Brain microvascular endothelial cell (primary cell): ENCODE results near the gene ZNRF1.
"Not testable (repeated sequence)": the region's sequence is repeated elsewhere in the genome, so short reads cannot be mapped to it uniquely, and the experiment has no call there.

Experiments used
- DNase-seq: peaks from one replicate; pipeline ENCODE4 v3.0.0-alpha.2; 2020
- H3K27ac ChIP-seq: fragments of 250-450 bp; sonication (Bioruptor Pico); 2 replicates; pipeline ENCODE4 v1.5.1; 2020; ENCODE audit warnings: mild to moderate bottlenecking, moderate library complexity
- H3K27me3 ChIP-seq: fragments of 250-450 bp; sonication (Bioruptor Pico); replicated peaks from 2 replicates; pipeline ENCODE4 v1.5.1; 2020; ENCODE audit warnings: mild to moderate bottlenecking
- H3K36me3 ChIP-seq: fragments of 250-450 bp; sonication (Bioruptor Pico); replicated peaks from 2 replicates; pipeline ENCODE4 v1.5.1; 2020; ENCODE audit warnings: mild to moderate bottlenecking
- H3K4me3 ChIP-seq: 2 replicates; pipeline ENCODE4 v1.5.1; 2011; ENCODE audit warnings: low read depth, mild to moderate bottlenecking, control low read depth, low read length, moderate library complexity
- in situ Hi-C: cut with HindIII; loops from 2 replicates; pipeline ENCODE4 v1.10.0; 2017; ENCODE audit warnings: low sequenced_read_pairs, low pct_ligation_motif_present
- TF ChIP-seq, protein P1 (sequence below): IDR thresholded peaks from 2 replicates; pipeline ENCODE4 v1.5.1; 2011; ENCODE audit warnings: low read depth, mild to moderate bottlenecking, moderate library complexity, low read length, control low read depth, inconsistent platforms; ENCODE audit errors: missing control alignments

Gene ZNRF1

GRCh38 chr16:75012380-75013081, 13.7 kb downstream of the ZNRF1 start:
- in situ Hi-C loops = no loop called here
- Histone ChIP-seq H3K27me3 (no peaks in the 10 kb centered on the region), H3K36me3 (no peaks in the 10 kb centered on the region), H3K4me3 (no peak overlapping the region), H3K27ac (peak overlapping the region; percentile 78)
- TF ChIP-seq, protein P1, sequence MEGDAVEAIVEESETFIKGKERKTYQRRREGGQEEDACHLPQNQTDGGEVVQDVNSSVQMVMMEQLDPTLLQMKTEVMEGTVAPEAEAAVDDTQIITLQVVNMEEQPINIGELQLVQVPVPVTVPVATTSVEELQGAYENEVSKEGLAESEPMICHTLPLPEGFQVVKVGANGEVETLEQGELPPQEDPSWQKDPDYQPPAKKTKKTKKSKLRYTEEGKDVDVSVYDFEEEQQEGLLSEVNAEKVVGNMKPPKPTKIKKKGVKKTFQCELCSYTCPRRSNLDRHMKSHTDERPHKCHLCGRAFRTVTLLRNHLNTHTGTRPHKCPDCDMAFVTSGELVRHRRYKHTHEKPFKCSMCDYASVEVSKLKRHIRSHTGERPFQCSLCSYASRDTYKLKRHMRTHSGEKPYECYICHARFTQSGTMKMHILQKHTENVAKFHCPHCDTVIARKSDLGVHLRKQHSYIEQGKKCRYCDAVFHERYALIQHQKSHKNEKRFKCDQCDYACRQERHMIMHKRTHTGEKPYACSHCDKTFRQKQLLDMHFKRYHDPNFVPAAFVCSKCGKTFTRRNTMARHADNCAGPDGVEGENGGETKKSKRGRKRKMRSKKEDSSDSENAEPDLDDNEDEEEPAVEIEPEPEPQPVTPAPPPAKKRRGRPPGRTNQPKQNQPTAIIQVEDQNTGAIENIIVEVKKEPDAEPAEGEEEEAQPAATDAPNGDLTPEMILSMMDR = no peak
- no peak for DNase-seq

DNA sequence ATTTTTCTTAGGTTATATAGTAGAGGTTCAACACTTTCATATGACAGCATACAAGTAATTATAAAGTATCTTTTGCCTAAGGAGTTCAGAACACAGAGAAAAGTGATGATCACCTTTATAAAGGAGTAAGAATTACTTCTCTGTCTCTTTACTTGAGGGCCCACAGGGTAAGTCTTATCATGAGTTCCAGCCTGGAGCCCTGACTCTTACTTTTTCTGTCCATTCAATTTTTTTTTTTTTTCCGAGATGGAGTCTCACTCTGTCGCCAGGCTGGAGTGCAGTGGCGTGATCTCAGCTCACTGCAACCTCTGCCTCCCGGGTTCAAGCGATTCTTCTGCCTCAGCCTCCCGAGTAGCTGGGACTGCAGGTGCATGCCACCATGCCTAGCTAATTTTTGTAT, 14.3 kb downstream of the ZNRF1 start:
- H3K27ac ChIP-seq = peak overlapping the region; percentile 78
- in situ Hi-C loops, H3K36me3 ChIP-seq, H3K27me3 ChIP-seq, H3K4me3 ChIP-seq, DNase-seq: not testable (repeated sequence)

DNA sequence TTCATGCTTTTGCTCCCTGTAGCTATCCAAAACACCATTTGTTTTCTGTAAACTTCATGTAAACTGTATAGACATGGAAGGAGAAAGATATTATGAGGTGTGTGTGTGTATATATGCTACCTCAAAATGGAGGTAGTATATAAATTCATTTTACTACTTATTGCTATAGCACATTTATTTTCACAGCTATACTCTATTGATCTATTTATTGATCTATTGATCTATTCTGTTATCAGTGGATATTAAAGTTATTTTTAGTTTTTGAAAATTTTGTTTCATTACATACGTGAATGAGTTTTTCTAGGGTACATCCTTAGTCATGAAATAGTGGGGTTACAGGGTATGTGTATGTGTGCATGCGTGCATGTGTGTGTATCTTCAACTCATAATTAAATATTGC, 15.5 kb downstream of the ZNRF1 start:
- DNase-seq = no peak
- no peaks in the 10 kb centered on the region for H3K27me3 ChIP-seq
- H3K36me3 ChIP-seq = no peaks in the 10 kb centered on the region
- TF ChIP-seq, protein P1 = no peak
- no peak overlapping the region for H3K27ac ChIP-seq
- no peak overlapping the region for H3K4me3 ChIP-seq
- in situ Hi-C loops = no loop called here

- H3K27ac ChIP-seq, in situ Hi-C loops, H3K36me3 ChIP-seq, H3K4me3 ChIP-seq, DNase-seq, H3K27me3 ChIP-seq: not testable (repeated sequence)
Measured at GRCh38 chr16:75016451-75017081, 17.7 kb downstream of the ZNRF1 start.

GRCh38 chr16:75017670-75018525, 19.1 kb downstream of the ZNRF1 start:
- Histone ChIP-seq H3K36me3 (no peaks in the 10 kb centered on the region), H3K27me3 (no peaks in the 10 kb centered on the region), H3K4me3 (no peak overlapping the region), H3K27ac (peak overlapping the region; percentile 66)
- TF ChIP-seq, protein P1 = no peak
- in situ Hi-C loops = no loop called here
- DNase-seq = no peak

DNA sequence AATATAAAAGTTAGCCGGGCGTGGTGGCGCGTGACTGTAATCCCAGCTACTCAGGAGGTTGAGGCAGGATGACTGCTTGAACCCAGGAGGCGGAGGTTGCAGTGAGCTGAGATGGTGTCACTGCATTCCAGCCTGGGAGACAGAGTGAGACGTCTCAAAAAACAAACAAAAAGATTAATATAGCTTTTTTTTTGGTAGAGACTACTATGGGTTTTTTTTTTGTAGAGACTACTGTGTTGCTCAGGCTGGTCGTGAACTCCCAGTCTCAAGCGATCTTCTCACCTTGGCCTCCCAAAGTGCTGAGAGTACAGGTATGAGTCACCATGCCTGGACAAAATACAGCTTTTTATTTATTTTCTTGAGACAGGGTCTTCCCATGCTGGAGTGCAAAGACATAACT, 20.2 kb downstream of the ZNRF1 start:
- Histone ChIP-seq H3K36me3 (no peaks in the 10 kb centered on the region), H3K27ac (peak overlapping the region; percentile 66), H3K27me3 (no peaks in the 10 kb centered on the region), H3K4me3 (no peak overlapping the region)
- peak; percentile 89 for DNase-seq
- in situ Hi-C loops = no loop called here
- TF ChIP-seq, protein P1 = no peak
